BLaER1 treated with 17β-estradiol and CSF1 and Interleukin-3, amounts not matched to agents 10 nM and 100 nM (cell line): ENCODE data around the gene MCF2L.
A peak's percentile ranks its signal among the peaks of the same experiment; 100 is the strongest.

Source experiments
- H3K27ac ChIP-seq, 11 experiments: shearing (Covaris generic); formaldehyde crosslinking; 2 replicates each; pipeline ENCODE4 v1.8.1; 2022
- H3K27me3 ChIP-seq, 11 experiments: shearing (Covaris generic); formaldehyde crosslinking; 2 replicates each; pipeline ENCODE4 v1.8.1; 2022
- H3K36me3 ChIP-seq, 11 experiments: shearing (Covaris generic); formaldehyde crosslinking; 2 replicates each; pipeline ENCODE4 v1.8.1; 2022
- H3K4me1 ChIP-seq, 10 experiments: shearing (Covaris generic); formaldehyde crosslinking; 2 replicates each; pipeline ENCODE4 v1.8.1; 2022
- H3K4me2 ChIP-seq, 11 experiments: shearing (Covaris generic); formaldehyde crosslinking; 2 replicates each; pipeline ENCODE4 v1.8.1; 2022
- H3K4me3 ChIP-seq, 10 experiments: shearing (Covaris generic); formaldehyde crosslinking; 2 replicates each; pipeline ENCODE4 v1.8.1; 2022
- H3K9ac ChIP-seq, 11 experiments: shearing (Covaris generic); formaldehyde crosslinking; 2 replicates each; pipeline ENCODE4 v1.8.1; 2022
- H3K9me3 ChIP-seq, 11 experiments: shearing (Covaris generic); formaldehyde crosslinking; replicated peaks in 1 of 11; 2 replicates each; pipeline ENCODE4 v1.8.1; 2022
- H4K20me1 ChIP-seq, 11 experiments: shearing (Covaris generic); formaldehyde crosslinking; 2 replicates each; pipeline ENCODE4 v1.8.1; 2022
- Cebpa-rat ChIP-seq, 11 experiments: shearing (Covaris generic); IDR thresholded peaks; 2 replicates each; pipeline ENCODE4 v1.8.1; 2022

Gene MCF2L

GRCh38 chr13:113145911-113146598 is 177.0 kb downstream of the MCF2L start:
- Histone ChIP-seq H3K27me3 (0 out of 22 replicates have a peak, but pooled peaks cover 0 to 3% (median 0%) of the 10 kb centered on the region in 11 experiments), H3K27ac (no peak overlapping the region), H3K4me2 (peak overlapping the region in 3 of 11 experiments; percentile 2 to 16 (median 15); a peak in 1 of 22 replicates), H3K4me1 (peaks cover 0 to 6% (median 0%) of the 10 kb centered on the region in 10 experiments; a peak in 2 of 20 replicates), H4K20me1 (no peaks in the 10 kb centered on the region; a peak in 1 of 22 replicates), H3K9ac (no peak overlapping the region), H3K36me3 (no peaks in the 10 kb centered on the region), H3K4me3 (no peak overlapping the region), H3K9me3 (peaks cover 0 to 8% (median 0%) of the 10 kb centered on the region in 11 experiments; a peak in 4 of 22 replicates)
- TF ChIP-seq Cebpa-rat (IDR thresholded peaks at IDR 0.05) = no peak

- no peak overlapping the region for H3K9ac ChIP-seq
- H3K9me3 ChIP-seq = peaks cover 0 to 8% (median 0%) of the 10 kb centered on the region in 11 experiments; a peak in 4 of 22 replicates
- H3K4me1 ChIP-seq = peaks cover 0 to 6% (median 2%) of the 10 kb centered on the region in 10 experiments; a peak in 9 of 20 replicates
- no peak overlapping the region for H3K4me3 ChIP-seq
- no peak for TF ChIP-seq Cebpa-rat (IDR thresholded peaks at IDR 0.05)
- H4K20me1 ChIP-seq = no peaks in the 10 kb centered on the region; a peak in 1 of 22 replicates
- peaks cover 0 to 7% (median 2%) of the 10 kb centered on the region in 11 experiments; a peak in 13 of 22 replicates for H3K27me3 ChIP-seq
- peak overlapping the region in 4 of 11 experiments; percentile 2 to 16 (median 13); a peak in 1 of 22 replicates for H3K4me2 ChIP-seq
- no peak overlapping the region for H3K27ac ChIP-seq
- H3K36me3 ChIP-seq = no peaks in the 10 kb centered on the region
Observed at GRCh38 chr13:113146750-113147149, 177.7 kb downstream of the MCF2L start.

DNA sequence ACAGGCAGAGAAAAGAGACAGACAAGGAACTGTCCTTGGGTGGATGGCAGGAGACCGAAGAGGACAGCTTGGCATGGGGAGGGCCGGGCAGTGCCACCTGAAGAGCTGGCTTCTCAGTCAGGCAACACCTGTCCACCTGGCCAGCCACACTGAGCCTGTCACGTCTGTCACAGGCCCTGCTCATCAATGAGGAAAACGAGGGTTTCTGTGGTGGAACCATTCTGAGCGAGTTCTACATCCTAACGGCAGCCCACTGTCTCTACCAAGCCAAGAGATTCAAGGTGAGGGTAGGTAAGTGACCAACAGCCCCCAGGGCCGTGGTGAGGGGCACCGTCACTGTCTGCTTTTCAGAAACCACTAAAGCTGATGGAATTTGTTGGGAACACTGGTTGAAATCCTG is 178.2 kb downstream of the MCF2L start:
- no peak for TF ChIP-seq Cebpa-rat (IDR thresholded peaks at IDR 0.05)
- H3K4me2 ChIP-seq = no peak overlapping the region

DNA sequence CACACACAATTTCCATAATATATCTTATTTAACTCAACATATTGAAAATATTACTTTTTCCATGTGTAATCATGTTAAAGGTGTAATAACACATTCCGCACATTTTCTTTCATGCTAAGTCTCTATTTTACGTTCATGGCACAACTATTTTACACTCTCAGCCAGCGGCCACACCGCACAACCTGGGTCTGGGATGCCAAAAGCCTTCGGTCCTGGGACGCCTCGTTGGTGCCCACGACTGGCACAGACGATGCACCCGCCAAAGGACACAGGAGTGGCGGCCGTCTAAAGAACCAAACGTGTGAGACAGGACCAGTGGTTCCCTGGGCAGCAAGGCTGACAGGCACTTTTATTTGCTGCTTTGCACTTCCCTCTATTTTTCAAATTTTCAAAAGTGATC is 179.4 kb downstream of the MCF2L start:
- peaks cover 6 to 19% (median 13%) of the 10 kb centered on the region in 10 experiments for H3K4me1 ChIP-seq
- no peak overlapping the region for H3K27ac ChIP-seq
- no peak overlapping the region for H3K4me3 ChIP-seq
- peaks cover 0 to 8% (median 0%) of the 10 kb centered on the region in 11 experiments; a peak in 4 of 22 replicates for H3K9me3 ChIP-seq
- peaks cover 0 to 23% (median 18%) of the 10 kb centered on the region in 11 experiments; a peak in 17 of 22 replicates for H3K27me3 ChIP-seq
- no peak overlapping the region for H3K9ac ChIP-seq
- no peak overlapping the region for H3K4me2 ChIP-seq
- no peak for TF ChIP-seq Cebpa-rat (IDR thresholded peaks at IDR 0.05)
- no peaks in the 10 kb centered on the region for H3K36me3 ChIP-seq
- no peaks in the 10 kb centered on the region; a peak in 1 of 22 replicates for H4K20me1 ChIP-seq

More for the DNA sequence above, 178.2 kb downstream of the MCF2L start:
- H3K4me1 ChIP-seq = peaks cover 0 to 7% (median 5%) of the 10 kb centered on the region in 10 experiments; a peak in 9 of 20 replicates
- no peaks in the 10 kb centered on the region for H3K36me3 ChIP-seq
- H4K20me1 ChIP-seq = no peaks in the 10 kb centered on the region; a peak in 1 of 22 replicates
- H3K9ac ChIP-seq = no peak overlapping the region
- H3K27me3 ChIP-seq = peaks cover 0 to 11% (median 7%) of the 10 kb centered on the region in 11 experiments; a peak in 13 of 22 replicates
- H3K9me3 ChIP-seq = peaks cover 0 to 8% (median 0%) of the 10 kb centered on the region in 11 experiments; a peak in 4 of 22 replicates
- no peak overlapping the region for H3K27ac ChIP-seq
- H3K4me3 ChIP-seq = no peak overlapping the region

DNA sequence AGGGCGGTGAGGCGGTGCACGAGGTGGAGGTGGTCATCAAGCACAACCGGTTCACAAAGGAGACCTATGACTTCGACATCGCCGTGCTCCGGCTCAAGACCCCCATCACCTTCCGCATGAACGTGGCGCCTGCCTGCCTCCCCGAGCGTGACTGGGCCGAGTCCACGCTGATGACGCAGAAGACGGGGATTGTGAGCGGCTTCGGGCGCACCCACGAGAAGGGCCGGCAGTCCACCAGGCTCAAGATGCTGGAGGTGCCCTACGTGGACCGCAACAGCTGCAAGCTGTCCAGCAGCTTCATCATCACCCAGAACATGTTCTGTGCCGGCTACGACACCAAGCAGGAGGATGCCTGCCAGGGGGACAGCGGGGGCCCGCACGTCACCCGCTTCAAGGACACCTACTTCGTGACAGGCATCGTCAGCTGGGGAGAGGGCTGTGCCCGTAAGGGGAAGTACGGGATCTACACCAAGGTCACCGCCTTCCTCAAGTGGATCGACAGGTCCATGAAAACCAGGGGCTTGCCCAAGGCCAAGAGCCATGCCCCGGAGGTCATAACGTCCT is 180.0 kb downstream of the MCF2L start:
- Histone ChIP-seq H3K9me3 (peaks cover 0 to 8% (median 0%) of the 10 kb centered on the region in 11 experiments; a peak in 4 of 22 replicates), H3K36me3 (no peaks in the 10 kb centered on the region), H3K4me1 (peaks cover 8 to 22% (median 16%) of the 10 kb centered on the region in 10 experiments), H3K4me2 (no peak overlapping the region), H3K4me3 (no peak overlapping the region), H3K9ac (no peak overlapping the region), H3K27me3 (peaks cover 0 to 26% (median 20%) of the 10 kb centered on the region in 11 experiments; a peak in 17 of 22 replicates), H4K20me1 (no peaks in the 10 kb centered on the region; a peak in 1 of 22 replicates), H3K27ac (no peak overlapping the region)
- TF ChIP-seq Cebpa-rat (IDR thresholded peaks at IDR 0.05) = no peak
